ENCODE results near the gene EOLA1.

EOLA1 gene

DNA sequence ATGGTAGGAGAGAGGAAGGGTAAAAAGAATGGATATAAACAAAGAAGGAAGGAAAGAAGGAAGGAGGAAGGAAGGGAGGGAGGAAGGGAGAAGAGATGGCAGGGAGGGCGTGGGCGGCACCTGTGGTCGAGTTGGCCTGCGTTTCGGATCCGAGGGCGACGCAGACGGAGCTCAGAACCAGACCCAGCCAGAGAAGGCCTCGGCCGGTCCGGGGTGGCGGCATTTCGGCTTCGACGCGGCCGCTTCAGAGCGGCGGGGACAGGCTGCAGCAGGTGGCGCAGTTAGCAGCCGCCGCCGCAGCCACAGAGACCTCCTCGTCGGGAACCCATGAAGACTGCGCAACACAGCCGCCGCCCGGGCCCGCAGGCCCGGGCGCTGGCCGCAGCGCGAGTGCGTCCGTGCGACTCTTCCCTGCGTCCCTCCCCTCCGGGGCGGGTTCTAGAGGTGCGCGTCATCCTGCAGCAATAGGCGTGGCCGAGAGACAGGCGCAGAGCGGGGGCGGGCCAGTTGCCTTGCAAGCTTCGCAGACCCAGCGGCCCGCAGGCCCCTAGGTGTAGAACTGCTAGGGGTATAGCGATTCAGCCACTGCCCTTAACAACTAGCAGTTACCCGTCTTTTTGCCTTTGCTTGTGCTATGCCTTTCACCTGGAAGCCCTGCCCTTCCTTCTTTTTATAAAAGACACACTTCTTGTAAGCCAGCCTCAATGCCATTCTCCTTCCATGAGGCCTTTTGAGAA, 35.7 kb upstream of the EOLA1 start, which contains the start of gene IDS:
IDS (minus strand) TSS at position 392 of the 737 bp plus-strand sequence; CDS start at position 223, 169 bp downstream.
- H2BK12ac ChIP-seq (ENCODE audit: low read length): peak within 1 kb of the TSS; percentile 68
- H3K9me3 ChIP-seq (ENCODE audit: insufficient read depth, low read depth, low read length): no peaks in the 10 kb centered on the region
- H2AFZ ChIP-seq (ENCODE audit: insufficient read depth, low read length, poor library complexity): peak within 1 kb of the TSS; percentile 74
- peak within 1 kb of the TSS; percentile 57 for H4K8ac ChIP-seq (ENCODE audit: low read depth, low read length)
- no CpG with 5 or more reads among the region's 54 CpGs for WGBS (ENCODE audit: extremely low coverage, insufficient coverage, insufficient read length)
- peak within 1 kb of the TSS; percentile 82 for H3K4me3 ChIP-seq (ENCODE audit: low read depth, low read length)
- peaks cover 9 to 14% of the 10 kb centered on the region in 2 experiments for H3K4me1 ChIP-seq (ENCODE audit: control insufficient read depth in 1 of 2, insufficient read depth in 2 of 2, low read length in 2 of 2)
- H3K9ac ChIP-seq (ENCODE audit: low read length): peak within 1 kb of the TSS; percentile 73
- peak; percentile 94 to 95 for DNase-seq
- H3K14ac ChIP-seq (ENCODE audit: low read length): peak within 1 kb of the TSS; percentile 89
- H3K27ac ChIP-seq (ENCODE audit: low read depth, low read length): peak within 1 kb of the TSS; percentile 78
- H3K27me3 ChIP-seq (ENCODE audit: insufficient read depth, low read length): no peaks in the 10 kb centered on the region
- H2BK5ac ChIP-seq (ENCODE audit: low read depth, low read length, poor library complexity): peak within 1 kb of the TSS; percentile 39
- peak within 1 kb of the TSS; percentile 84 for H3K18ac ChIP-seq (ENCODE audit: low read length)
- H2BK120ac ChIP-seq (ENCODE audit: insufficient read depth, low read length, poor library complexity): peak within 1 kb of the TSS; percentile 94
- H3K79me2 ChIP-seq (ENCODE audit: control insufficient read depth, insufficient read depth, low read length, poor library complexity): peaks cover 2% of the 10 kb centered on the region
- H3K4me2 ChIP-seq (ENCODE audit: low read length): peak within 1 kb of the TSS; percentile 75
- H3K4ac ChIP-seq (ENCODE audit: low read depth, low read length): peak within 1 kb of the TSS; percentile 76
- peak within 1 kb of the TSS; percentile 52 for H2AK5ac ChIP-seq (ENCODE audit: low read length)
- peak within 1 kb of the TSS; percentile 77 for H4K91ac ChIP-seq (ENCODE audit: low read depth, low read length)
- H3K23ac ChIP-seq (ENCODE audit: low read length): no peak within 1 kb of the TSS
- peak within 1 kb of the TSS; percentile 27 for H4K12ac ChIP-seq (ENCODE audit: low read depth, low read length)
- H3K79me1 ChIP-seq (ENCODE audit: low read length): peaks cover 3% of the 10 kb centered on the region
- H3K36me3 ChIP-seq (ENCODE audit: control insufficient read depth in 1 of 2, insufficient read depth in 2 of 2, low read length in 2 of 2): peaks cover 15% of the 10 kb centered on the region in 2 experiments

DNA sequence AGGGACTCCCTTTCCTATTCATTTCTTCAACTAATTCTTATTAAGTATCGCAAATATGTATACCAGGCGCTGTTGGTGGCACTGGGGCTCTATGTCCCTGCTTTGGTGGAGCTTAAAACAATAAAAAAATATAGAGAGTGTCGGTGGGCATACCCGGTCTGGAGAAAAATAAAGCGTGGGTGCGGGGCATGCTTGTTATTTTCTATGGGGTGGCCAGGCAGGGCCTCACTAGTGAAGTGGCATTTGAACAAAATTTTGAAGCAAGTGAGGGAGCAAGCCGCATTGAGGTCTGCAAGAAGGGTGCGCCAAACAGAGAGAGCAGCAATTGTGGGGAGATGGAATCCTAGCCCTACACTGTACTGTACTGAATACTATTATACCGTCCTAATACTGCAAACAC, 35.1 kb upstream of the EOLA1 start:
- no peak overlapping the region for H2BK5ac ChIP-seq (ENCODE audit: low read depth, low read length, poor library complexity)
- peaks cover 12 to 13% of the 10 kb centered on the region in 2 experiments for H3K36me3 ChIP-seq (ENCODE audit: control insufficient read depth in 1 of 2, insufficient read depth in 2 of 2, low read length in 2 of 2)
- peaks cover 11 to 17% of the 10 kb centered on the region in 2 experiments for H3K4me1 ChIP-seq (ENCODE audit: control insufficient read depth in 1 of 2, insufficient read depth in 2 of 2, low read length in 2 of 2)
- no peaks in the 10 kb centered on the region for H3K27me3 ChIP-seq (ENCODE audit: insufficient read depth, low read length)
- no peak overlapping the region for H2BK120ac ChIP-seq (ENCODE audit: insufficient read depth, low read length, poor library complexity)
- H3K9ac ChIP-seq (ENCODE audit: low read length): no peak overlapping the region
- H2AFZ ChIP-seq (ENCODE audit: insufficient read depth, low read length, poor library complexity): no peak overlapping the region
- no peak overlapping the region for H2AK5ac ChIP-seq (ENCODE audit: low read length)
- no peak overlapping the region for H2BK12ac ChIP-seq (ENCODE audit: low read length)
- H4K12ac ChIP-seq (ENCODE audit: low read depth, low read length): no peak overlapping the region
- H3K4me3 ChIP-seq (ENCODE audit: low read depth, low read length): no peak overlapping the region
- H3K79me1 ChIP-seq (ENCODE audit: low read length): peaks cover 3% of the 10 kb centered on the region
- H3K23ac ChIP-seq (ENCODE audit: low read length): no peak overlapping the region
- no peak overlapping the region for H3K4ac ChIP-seq (ENCODE audit: low read depth, low read length)
- no CpG with 5 or more reads among the region's 9 CpGs for WGBS (ENCODE audit: extremely low coverage, insufficient coverage, insufficient read length)
- H3K27ac ChIP-seq (ENCODE audit: low read depth, low read length): no peak overlapping the region
- H4K91ac ChIP-seq (ENCODE audit: low read depth, low read length): no peak overlapping the region
- H3K18ac ChIP-seq (ENCODE audit: low read length): no peak overlapping the region
- no peak overlapping the region for H3K14ac ChIP-seq (ENCODE audit: low read length)
- no peak overlapping the region for H3K4me2 ChIP-seq (ENCODE audit: low read length)
- H3K79me2 ChIP-seq (ENCODE audit: control insufficient read depth, insufficient read depth, low read length, poor library complexity): peaks cover 2% of the 10 kb centered on the region
- DNase-seq: no peak
- H4K8ac ChIP-seq (ENCODE audit: low read depth, low read length): no peak overlapping the region
- H3K9me3 ChIP-seq (ENCODE audit: insufficient read depth, low read depth, low read length): no peaks in the 10 kb centered on the region

DNA sequence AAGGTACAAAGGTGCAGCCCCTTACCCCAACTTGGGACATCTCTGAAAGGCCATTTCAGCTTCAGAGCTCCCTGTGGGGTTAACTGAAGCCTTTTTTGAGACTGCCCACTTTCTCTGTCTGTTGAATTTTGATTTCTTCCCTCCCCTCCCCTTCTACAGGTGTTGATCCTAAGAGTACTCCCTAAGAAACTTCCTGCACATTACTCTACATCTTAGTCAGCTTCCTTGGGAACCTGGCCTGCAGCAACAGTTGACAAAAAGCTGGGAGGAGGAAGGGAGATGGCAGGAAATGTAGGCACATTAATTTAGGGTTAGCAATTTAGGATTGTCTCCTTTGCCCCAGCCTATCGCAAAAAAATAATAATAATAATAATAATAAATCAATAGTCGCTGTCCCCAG, 34.5 kb upstream of the EOLA1 start:
- no peak overlapping the region for H3K23ac ChIP-seq (ENCODE audit: low read length)
- WGBS (ENCODE audit: extremely low coverage, insufficient coverage, insufficient read length): no CpG with 5 or more reads among the region's 2 CpGs
- H3K4me2 ChIP-seq (ENCODE audit: low read length): no peak overlapping the region
- peaks cover 2% of the 10 kb centered on the region for H3K79me2 ChIP-seq (ENCODE audit: control insufficient read depth, insufficient read depth, low read length, poor library complexity)
- H3K79me1 ChIP-seq (ENCODE audit: low read length): peaks cover 3% of the 10 kb centered on the region
- no peak overlapping the region for H3K9ac ChIP-seq (ENCODE audit: low read length)
- no peak overlapping the region for H3K18ac ChIP-seq (ENCODE audit: low read length)
- no peak overlapping the region for H2BK5ac ChIP-seq (ENCODE audit: low read depth, low read length, poor library complexity)
- DNase-seq: no peak
- peaks cover 11 to 21% of the 10 kb centered on the region in 2 experiments for H3K4me1 ChIP-seq (ENCODE audit: control insufficient read depth in 1 of 2, insufficient read depth in 2 of 2, low read length in 2 of 2)
- peaks cover 10 to 13% of the 10 kb centered on the region in 2 experiments for H3K36me3 ChIP-seq (ENCODE audit: control insufficient read depth in 1 of 2, insufficient read depth in 2 of 2, low read length in 2 of 2)
- no peak overlapping the region for H3K14ac ChIP-seq (ENCODE audit: low read length)
- no peak overlapping the region for H4K12ac ChIP-seq (ENCODE audit: low read depth, low read length)
- H3K27me3 ChIP-seq (ENCODE audit: insufficient read depth, low read length): no peaks in the 10 kb centered on the region
- H3K27ac ChIP-seq (ENCODE audit: low read depth, low read length): no peak overlapping the region
- H3K9me3 ChIP-seq (ENCODE audit: insufficient read depth, low read depth, low read length): no peaks in the 10 kb centered on the region
- H2BK12ac ChIP-seq (ENCODE audit: low read length): no peak overlapping the region
- H3K4me3 ChIP-seq (ENCODE audit: low read depth, low read length): no peak overlapping the region
- no peak overlapping the region for H2AFZ ChIP-seq (ENCODE audit: insufficient read depth, low read length, poor library complexity)
- H3K4ac ChIP-seq (ENCODE audit: low read depth, low read length): no peak overlapping the region
- H4K91ac ChIP-seq (ENCODE audit: low read depth, low read length): no peak overlapping the region
- no peak overlapping the region for H2AK5ac ChIP-seq (ENCODE audit: low read length)
- no peak overlapping the region for H4K8ac ChIP-seq (ENCODE audit: low read depth, low read length)
- H2BK120ac ChIP-seq (ENCODE audit: insufficient read depth, low read length, poor library complexity): no peak overlapping the region

GRCh38 chrX:149508467-149508866, 32.3 kb upstream of the EOLA1 start:
- H3K4ac ChIP-seq (ENCODE audit: low read depth, low read length): no peak overlapping the region
- no peak for DNase-seq
- peaks cover 16 to 28% of the 10 kb centered on the region in 2 experiments for H3K4me1 ChIP-seq (ENCODE audit: control insufficient read depth in 1 of 2, insufficient read depth in 2 of 2, low read length in 2 of 2)
- H3K23ac ChIP-seq (ENCODE audit: low read length): no peak overlapping the region
- H3K9me3 ChIP-seq (ENCODE audit: insufficient read depth, low read depth, low read length): no peaks in the 10 kb centered on the region
- no peak overlapping the region for H4K91ac ChIP-seq (ENCODE audit: low read depth, low read length)
- peaks cover 2% of the 10 kb centered on the region for H3K79me2 ChIP-seq (ENCODE audit: control insufficient read depth, insufficient read depth, low read length, poor library complexity)
- no peak overlapping the region for H3K9ac ChIP-seq (ENCODE audit: low read length)
- H2BK120ac ChIP-seq (ENCODE audit: insufficient read depth, low read length, poor library complexity): no peak overlapping the region
- no CpG with 5 or more reads among the region's 1 CpG for WGBS (ENCODE audit: extremely low coverage, insufficient coverage, insufficient read length)
- H3K18ac ChIP-seq (ENCODE audit: low read length): no peak overlapping the region
- H4K8ac ChIP-seq (ENCODE audit: low read depth, low read length): no peak overlapping the region
- no peak overlapping the region for H3K14ac ChIP-seq (ENCODE audit: low read length)
- peaks cover 3% of the 10 kb centered on the region for H3K79me1 ChIP-seq (ENCODE audit: low read length)
- no peak overlapping the region for H2BK12ac ChIP-seq (ENCODE audit: low read length)
- H3K36me3 ChIP-seq (ENCODE audit: control insufficient read depth in 1 of 2, insufficient read depth in 2 of 2, low read length in 2 of 2): no peaks in the 10 kb centered on the region
- H3K4me2 ChIP-seq (ENCODE audit: low read length): no peak overlapping the region
- H3K27me3 ChIP-seq (ENCODE audit: insufficient read depth, low read length): no peaks in the 10 kb centered on the region
- H2AK5ac ChIP-seq (ENCODE audit: low read length): no peak overlapping the region
- H4K12ac ChIP-seq (ENCODE audit: low read depth, low read length): no peak overlapping the region
- no peak overlapping the region for H2BK5ac ChIP-seq (ENCODE audit: low read depth, low read length, poor library complexity)
- no peak overlapping the region for H2AFZ ChIP-seq (ENCODE audit: insufficient read depth, low read length, poor library complexity)
- no peak overlapping the region for H3K4me3 ChIP-seq (ENCODE audit: low read depth, low read length)
- no peak overlapping the region for H3K27ac ChIP-seq (ENCODE audit: low read depth, low read length)
